Activated CD4-positive, alpha-beta T cell treated with anti-CD3 and anti-CD28 coated beads, Interleukin-2, amount 10 ng/mL, durations not matched to agents 7 days and 5 days (primary cell): ENCODE data around the gene VPS26C. TPM values are rescaled to one million over a fixed set of nuclear protein-coding genes. Genes with fewer than 3 reads are reported as not detected.
A peak's percentile ranks its signal among the peaks of the same experiment; 100 is the strongest.

Source experiments
- CTCF ChIA-PET: fragments of 350-600 bp; sonication (Branson Sonifier 250); formaldehyde crosslinking; loops from one replicate; lab custom pipeline; 2021; ENCODE audit warnings: antibody characterized with exemption; lab: Charles Lee
- POLR2A ChIA-PET: fragments of 350-600 bp; sonication (Branson Sonifier 250); formaldehyde crosslinking; loops from one replicate; lab custom pipeline; 2021; ENCODE audit warnings: antibody characterized with exemption; lab: Charles Lee
- DNase-seq: peaks from one replicate; pipeline ENCODE4 v3.0.0-alpha.2; 2020
- H3K27ac Mint-ChIP-seq: one replicate; pipeline ENCODE4 v1.8.0; 2021; ENCODE audit warnings: mild to moderate bottlenecking, moderate library complexity, mixed read lengths
- H3K27me3 Mint-ChIP-seq: one replicate; pipeline ENCODE4 v1.8.0; 2021; ENCODE audit warnings: mixed read lengths
- H3K36me3 Mint-ChIP-seq: one replicate; pipeline ENCODE4 v1.8.0; 2021; ENCODE audit warnings: low read depth, mixed read lengths
- H3K4me1 Mint-ChIP-seq: one replicate; pipeline ENCODE4 v1.8.0; 2021; ENCODE audit warnings: mixed read lengths
- H3K4me3 Mint-ChIP-seq: one replicate; pipeline ENCODE4 v1.8.0; 2021; ENCODE audit warnings: mild to moderate bottlenecking, moderate library complexity, mixed read lengths
- H3K9me3 Mint-ChIP-seq: one replicate; pipeline ENCODE4 v1.8.0; 2021; ENCODE audit warnings: mixed read lengths
- total RNA-seq, 2 experiments: library from RNA; stranded (reverse); gene quantifications; one replicate each; pipeline ENCODE4 v1.2.3, GENCODE V29; 2021

VPS26C gene
- total RNA-seq, 2 experiments from 2014 or later, result 80.1 to 85.6 TPM

- peak; percentile 89 for DNase-seq
- Mint-ChIP-seq H3K36me3 (peaks cover 38% of the 10 kb centered on the region), H3K4me3 (peak overlapping the region; percentile 80), H3K4me1 (peaks cover 61% of the 10 kb centered on the region), H3K27me3 (no peaks in the 10 kb centered on the region), H3K9me3 (no peaks in the 10 kb centered on the region), H3K27ac (peak overlapping the region; percentile 94)
- CTCF ChIA-PET, result interaction anchor here (0.6 to 1.9 kb wide), 5 partner anchors 9 to 1926 kb away, joined by 3 to 8 read pairs (median 3); partner anchors contain the start of gene VPS26C
- POLR2A ChIA-PET, result interaction anchor here (1.0 to 1.5 kb wide), 2 partner anchors 9 to 14 kb away, joined by 3 to 7 read pairs; partner anchors contain the start of gene VPS26C
These were observed 8.9 kb downstream of the VPS26C start for GRCh38 chr21:37257967-37258877.

DNA sequence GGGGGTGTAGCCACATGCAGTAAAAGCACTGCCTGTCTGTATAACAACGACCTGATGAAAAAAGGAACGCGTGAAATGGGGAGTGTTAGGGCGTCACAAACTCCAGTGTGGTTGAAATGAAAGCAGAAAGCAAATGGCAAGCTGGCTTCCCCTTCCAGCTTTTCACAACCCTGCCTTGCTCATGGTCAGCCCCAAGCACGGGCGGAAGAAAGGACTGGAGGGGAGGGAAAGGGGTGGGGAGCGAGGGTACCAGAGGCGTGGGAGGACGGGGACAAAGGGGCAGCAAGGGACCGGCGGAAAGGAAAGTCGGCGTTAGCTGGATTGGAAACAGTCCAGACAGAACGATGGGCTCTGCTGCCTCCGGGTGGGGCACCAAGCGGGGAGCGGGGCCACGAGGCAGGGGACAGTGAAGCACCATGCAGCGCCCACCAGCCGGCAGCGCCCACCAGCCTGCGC lies 9.6 kb downstream of the VPS26C start:
- H3K4me3 Mint-ChIP-seq, result peak overlapping the region; percentile 80
- H3K27me3 Mint-ChIP-seq, result no peaks in the 10 kb centered on the region
- no peaks in the 10 kb centered on the region for H3K9me3 Mint-ChIP-seq
- peak; percentile 53 for DNase-seq
- CTCF ChIA-PET, result interaction anchor here (0.8 to 1.9 kb wide), 3 partner anchors 9 to 16 kb away, joined by 3 to 8 read pairs (median 3); partner anchors contain the start of gene VPS26C
- peak overlapping the region; percentile 94 for H3K27ac Mint-ChIP-seq
- POLR2A ChIA-PET, result interaction anchor here (0.6 to 1.5 kb wide), 3 partner anchors 9 to 41 kb away, joined by 3 to 7 read pairs (median 3); partner anchors contain the start of gene VPS26C
- H3K36me3 Mint-ChIP-seq, result peaks cover 39% of the 10 kb centered on the region
- H3K4me1 Mint-ChIP-seq, result peaks cover 63% of the 10 kb centered on the region

DNA sequence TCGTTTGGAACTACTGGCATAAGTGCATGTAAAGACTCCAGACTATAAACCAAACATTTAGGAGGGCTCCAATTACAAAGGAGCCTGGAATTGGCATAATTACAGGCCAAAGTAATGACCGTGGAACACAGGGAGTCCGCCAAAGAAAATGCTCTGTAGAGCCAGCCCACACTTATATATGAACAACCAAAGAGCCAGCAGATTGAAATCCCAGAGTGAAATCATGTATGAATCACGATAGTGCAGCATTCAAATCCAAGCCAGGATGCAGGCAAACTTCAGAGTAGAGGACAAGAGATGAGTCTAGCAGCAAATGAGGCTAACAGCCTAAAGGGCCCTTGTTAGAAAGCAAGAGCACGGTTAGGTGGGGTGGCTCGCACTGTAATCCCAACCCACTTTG lies 13.1 kb downstream of the VPS26C start:
- H3K4me1 Mint-ChIP-seq, result peaks cover 63% of the 10 kb centered on the region
- POLR2A ChIA-PET, result no interaction called here
- DNase-seq, result no peak

GRCh38 chr21:37251294-37251634 lies 15.9 kb downstream of the VPS26C start:
- Mint-ChIP-seq H3K4me1 (peaks cover 53% of the 10 kb centered on the region), H3K4me3 (no peak overlapping the region), H3K36me3 (peaks cover 32% of the 10 kb centered on the region), H3K27me3 (no peaks in the 10 kb centered on the region), H3K9me3 (peaks cover 2% of the 10 kb centered on the region), H3K27ac (no peak overlapping the region)
- POLR2A ChIA-PET, result no interaction called here
- no peak for DNase-seq
- CTCF ChIA-PET, result no interaction called here

More for the DNA sequence above, 13.1 kb downstream of the VPS26C start:
- CTCF ChIA-PET, result interaction anchor here (1.1 to 1.3 kb wide), 2 partner anchors 13 to 36 kb away, joined by 3 to 7 read pairs; partner anchors contain the start of gene VPS26C
- H3K36me3 Mint-ChIP-seq, result peaks cover 31% of the 10 kb centered on the region
- no peak overlapping the region for H3K4me3 Mint-ChIP-seq
- no peaks in the 10 kb centered on the region for H3K9me3 Mint-ChIP-seq
- no peaks in the 10 kb centered on the region for H3K27me3 Mint-ChIP-seq
- H3K27ac Mint-ChIP-seq, result no peak overlapping the region

DNA sequence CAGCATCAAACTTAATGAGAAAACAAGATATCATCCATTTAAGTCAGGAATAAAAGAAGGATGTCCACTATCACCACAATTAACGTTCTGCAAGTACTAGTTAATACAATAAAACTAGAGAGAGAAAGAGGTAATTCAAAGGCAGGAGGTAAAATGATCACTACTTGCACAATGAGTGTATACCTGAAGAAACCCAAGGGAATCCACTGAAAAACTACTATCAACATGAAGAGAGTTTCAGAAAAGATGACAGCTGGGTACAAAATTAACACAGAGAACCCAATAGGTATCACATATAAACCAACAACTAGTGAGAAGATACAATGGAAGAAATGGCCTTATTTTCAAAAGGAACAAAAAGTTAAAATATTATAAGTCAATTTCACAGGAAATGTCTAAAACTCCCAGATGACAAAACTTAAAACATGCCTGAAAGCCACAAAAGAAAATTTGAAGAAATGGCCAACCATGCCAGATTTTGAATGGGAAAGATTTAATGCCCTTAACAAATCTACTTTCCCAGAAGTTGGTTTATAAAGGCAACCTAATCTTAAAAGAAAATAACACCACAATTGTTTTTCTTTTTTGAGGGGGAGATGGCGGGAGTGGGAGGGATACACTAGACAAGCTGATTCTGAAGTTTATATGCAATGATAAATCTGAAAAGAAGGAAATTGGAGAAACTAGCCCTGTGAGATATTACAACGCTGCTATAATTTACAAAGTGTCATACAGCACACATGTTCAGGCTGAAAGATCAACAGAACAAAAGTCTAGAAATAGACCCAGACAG lies 17.8 kb downstream of the VPS26C start:
- Mint-ChIP-seq H3K27me3 (no peaks in the 10 kb centered on the region), H3K36me3 (peaks cover 41% of the 10 kb centered on the region), H3K27ac (no peak overlapping the region), H3K9me3 (peaks cover 6% of the 10 kb centered on the region), H3K4me1 (peaks cover 64% of the 10 kb centered on the region), H3K4me3 (no peak overlapping the region)
- POLR2A ChIA-PET, result no interaction called here
- DNase-seq, result no peak
- CTCF ChIA-PET, result interaction anchor here (1.1 to 1.3 kb wide), 2 partner anchors 11 to 399 kb away, joined by 3 read pairs; no protein-coding TSS in a partner anchor

- Mint-ChIP-seq H3K27me3 (no peaks in the 10 kb centered on the region), H3K27ac (no peak overlapping the region), H3K4me1 (peaks cover 66% of the 10 kb centered on the region), H3K4me3 (no peak overlapping the region), H3K9me3 (peaks cover 6% of the 10 kb centered on the region), H3K36me3 (peaks cover 43% of the 10 kb centered on the region)
- CTCF ChIA-PET, result no interaction called here
- no peak for DNase-seq
- POLR2A ChIA-PET, result no interaction called here
These were observed 18.8 kb downstream of the VPS26C start for GRCh38 chr21:37248298-37248697.

DNA sequence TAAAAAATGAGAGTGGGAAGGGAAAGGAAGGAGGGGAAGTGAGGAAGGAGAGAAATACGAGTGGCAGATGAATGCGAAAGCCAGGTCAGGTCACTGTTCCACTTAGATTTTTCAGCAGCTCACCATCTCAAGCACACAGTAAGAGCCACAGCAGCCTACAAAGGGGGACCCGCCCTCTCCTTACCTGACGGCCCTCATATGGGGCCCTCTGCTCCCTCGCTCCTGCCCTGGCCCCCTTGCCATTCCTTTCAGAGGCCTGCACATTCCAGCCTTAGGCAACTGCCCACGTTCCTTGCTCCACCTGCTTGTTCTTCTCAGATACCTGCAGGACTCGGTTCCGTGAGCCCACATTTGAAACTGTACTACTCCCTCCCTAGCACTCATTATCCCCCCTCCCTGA lies 22.0 kb downstream of the VPS26C start:
- H3K4me3 Mint-ChIP-seq, result peak overlapping the region; percentile 63
- no peak for DNase-seq
- peak overlapping the region; percentile 88 for H3K27ac Mint-ChIP-seq
- peaks cover 45% of the 10 kb centered on the region for H3K36me3 Mint-ChIP-seq
- H3K4me1 Mint-ChIP-seq, result peaks cover 69% of the 10 kb centered on the region
- POLR2A ChIA-PET, result interaction anchor here (1.0 to 1.1 kb wide), 2 partner anchors 12 to 22 kb away, joined by 3 read pairs; partner anchors contain the start of gene VPS26C
- peaks cover 6% of the 10 kb centered on the region for H3K9me3 Mint-ChIP-seq
- no peaks in the 10 kb centered on the region for H3K27me3 Mint-ChIP-seq
- CTCF ChIA-PET, result interaction anchor here (1.2 to 2.5 kb wide), 3 partner anchors 10 to 17 kb away, joined by 3 to 10 read pairs (median 4); no protein-coding TSS in a partner anchor

DNA sequence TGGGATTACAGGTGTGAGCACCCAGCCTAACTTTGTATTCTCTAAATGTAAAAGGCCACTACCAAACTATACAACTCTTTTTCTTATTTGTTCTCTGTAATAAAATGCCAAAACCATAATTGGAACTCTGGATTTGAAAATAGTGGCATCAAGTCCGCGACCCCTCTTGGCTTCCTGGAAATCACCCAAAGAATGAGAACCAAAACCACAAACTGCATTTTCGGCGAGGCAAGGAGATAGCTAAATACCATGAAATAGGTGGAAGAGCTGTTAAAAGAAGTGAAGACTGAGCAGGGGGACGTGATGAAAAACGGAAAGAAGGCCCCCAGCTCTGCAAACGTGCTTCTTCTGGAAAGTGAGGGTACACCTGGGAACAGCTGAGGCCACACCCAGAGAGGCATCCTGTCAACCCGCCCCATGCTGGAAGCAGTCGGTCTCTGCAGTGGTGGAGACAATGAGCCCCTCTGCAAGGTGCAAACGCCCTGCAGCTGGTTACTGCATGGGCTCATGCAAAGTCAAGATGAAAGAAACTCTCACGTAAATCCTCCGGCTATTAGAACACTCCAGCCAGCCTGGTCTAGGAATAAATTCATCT lies 22.5 kb downstream of the VPS26C start:
- H3K4me3 Mint-ChIP-seq, result peak overlapping the region; percentile 63
- H3K9me3 Mint-ChIP-seq, result peaks cover 6% of the 10 kb centered on the region
- peak; percentile 30 for DNase-seq
- H3K27ac Mint-ChIP-seq, result peak overlapping the region; percentile 88
- H3K27me3 Mint-ChIP-seq, result no peaks in the 10 kb centered on the region
- ChIA-PET CTCF (interaction anchor here (1.2 to 2.5 kb wide), 5 partner anchors 11 to 129 kb away, joined by 3 to 10 read pairs (median 4); no protein-coding TSS in a partner anchor), POLR2A (interaction anchor here (1.0 to 1.1 kb wide), 2 partner anchors 13 to 23 kb away, joined by 3 read pairs; partner anchors contain the start of gene VPS26C)
- H3K36me3 Mint-ChIP-seq, result peaks cover 47% of the 10 kb centered on the region
- peaks cover 69% of the 10 kb centered on the region for H3K4me1 Mint-ChIP-seq

- Mint-ChIP-seq H3K27ac (peak overlapping the region; percentile 88), H3K9me3 (peaks cover 6% of the 10 kb centered on the region), H3K36me3 (peaks cover 51% of the 10 kb centered on the region), H3K4me3 (no peak overlapping the region), H3K27me3 (no peaks in the 10 kb centered on the region), H3K4me1 (peaks cover 69% of the 10 kb centered on the region)
- ChIA-PET POLR2A (interaction anchor here (1.0 to 1.1 kb wide), 2 partner anchors 14 to 23 kb away, joined by 3 read pairs; partner anchors contain the start of gene VPS26C), CTCF (interaction anchor here (1.2 to 2.5 kb wide), 6 partner anchors 10 to 130 kb away, joined by 3 to 10 read pairs (median 4); no protein-coding TSS in a partner anchor)
- DNase-seq, result no peak
These were observed 23.2 kb downstream of the VPS26C start for GRCh38 chr21:37243961-37244360.

DNA sequence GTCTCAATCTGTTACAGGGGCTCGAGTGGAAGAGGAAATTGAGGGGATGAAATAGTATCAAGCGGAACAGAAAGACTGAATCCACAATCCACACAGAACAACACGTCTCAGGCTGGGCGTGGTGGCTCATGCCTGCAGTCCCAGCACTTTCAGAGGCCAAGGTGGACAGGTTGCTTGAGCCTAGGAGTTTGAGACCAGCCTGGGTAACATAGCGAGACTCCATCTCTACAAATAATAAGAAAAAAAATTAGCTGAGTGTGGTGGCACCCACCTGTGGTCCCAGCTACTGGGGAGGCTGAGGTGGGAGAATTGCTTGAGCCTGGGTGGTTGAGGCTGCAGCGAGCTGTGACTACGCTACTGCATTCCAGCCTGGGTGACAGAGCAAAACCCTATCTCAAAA lies 25.7 kb downstream of the VPS26C start:
- DNase-seq, result no peak
- H3K27ac Mint-ChIP-seq, result no peak overlapping the region
- peaks cover 5% of the 10 kb centered on the region for H3K9me3 Mint-ChIP-seq
- H3K4me1 Mint-ChIP-seq, result peaks cover 85% of the 10 kb centered on the region
- ChIA-PET CTCF (no interaction called here), POLR2A (no interaction called here)
- no peaks in the 10 kb centered on the region for H3K27me3 Mint-ChIP-seq
- no peak overlapping the region for H3K4me3 Mint-ChIP-seq
- peaks cover 64% of the 10 kb centered on the region for H3K36me3 Mint-ChIP-seq

- H3K27me3 Mint-ChIP-seq, result no peaks in the 10 kb centered on the region
- peaks cover 63% of the 10 kb centered on the region for H3K36me3 Mint-ChIP-seq
- CTCF ChIA-PET, result interaction anchor here (0.9 to 1.0 kb wide), 2 partner anchors 11 to 33 kb away, joined by 3 read pairs; no protein-coding TSS in a partner anchor
- POLR2A ChIA-PET, result no interaction called here
- H3K4me1 Mint-ChIP-seq, result peaks cover 83% of the 10 kb centered on the region
- H3K4me3 Mint-ChIP-seq, result no peak overlapping the region
- H3K27ac Mint-ChIP-seq, result no peak overlapping the region
- no peak for DNase-seq
- H3K9me3 Mint-ChIP-seq, result peaks cover 3% of the 10 kb centered on the region
These were observed 26.2 kb downstream of the VPS26C start for GRCh38 chr21:37240978-37241377.
